GM21786 (cell line): ENCODE measurements around the gene EIF4H.
"Not testable (repeated sequence)": the region's sequence is repeated elsewhere in the genome, so short reads cannot be mapped to it uniquely, and the experiment has no call there.

Experiments used
- ATAC-seq: cut with Tn5 transposase; IDR thresholded peaks from one replicate; pipeline ENCODE4 v1.9.1; 2021; ENCODE audit not compliant: unreplicated experiment

Gene EIF4H

DNA sequence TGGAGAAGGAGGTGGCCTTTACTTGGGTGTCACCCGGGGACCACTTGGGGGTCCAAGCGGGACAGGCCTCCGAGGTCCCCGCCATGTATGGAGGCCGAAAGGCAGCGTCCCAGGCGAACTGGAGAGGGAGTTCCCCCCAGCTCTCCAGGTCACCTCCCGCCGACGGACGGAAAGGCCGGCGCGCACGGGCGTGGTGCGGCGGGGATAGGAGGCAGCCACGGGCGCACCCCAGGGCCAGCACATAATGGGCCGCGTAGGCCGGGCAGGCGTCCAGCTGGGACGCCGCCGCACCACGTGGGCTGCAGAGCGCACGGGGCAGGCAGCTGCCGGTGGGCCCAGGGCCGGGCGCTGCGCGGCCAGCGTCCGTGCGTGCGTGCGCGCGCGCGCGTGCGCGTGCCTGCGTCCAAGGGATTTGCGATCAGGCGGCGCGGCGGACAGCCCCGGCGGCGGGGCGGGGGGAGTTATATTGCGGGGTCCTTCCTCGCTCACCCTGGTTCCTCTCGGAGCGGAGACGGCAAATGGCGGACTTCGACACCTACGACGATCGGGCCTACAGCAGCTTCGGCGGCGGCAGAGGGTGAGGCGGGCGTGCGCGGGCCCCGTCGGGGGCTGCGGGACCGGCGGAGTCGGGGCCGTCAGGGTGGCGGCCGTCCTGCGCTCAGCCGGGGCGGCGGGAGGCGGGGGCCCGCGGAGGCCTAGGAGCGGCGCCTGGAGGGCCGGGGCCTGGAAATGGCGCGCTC, at the start of gene EIF4H:
TSS of gene EIF4H (plus strand) at position 491 of the 740 bp plus-strand sequence. CDS start at position 519, 28 bp downstream.
- ATAC-seq = peak; percentile 79

GRCh38 chr7:74126220-74126880, 47.8 kb upstream of the EIF4H start:
- no peak for ATAC-seq

DNA sequence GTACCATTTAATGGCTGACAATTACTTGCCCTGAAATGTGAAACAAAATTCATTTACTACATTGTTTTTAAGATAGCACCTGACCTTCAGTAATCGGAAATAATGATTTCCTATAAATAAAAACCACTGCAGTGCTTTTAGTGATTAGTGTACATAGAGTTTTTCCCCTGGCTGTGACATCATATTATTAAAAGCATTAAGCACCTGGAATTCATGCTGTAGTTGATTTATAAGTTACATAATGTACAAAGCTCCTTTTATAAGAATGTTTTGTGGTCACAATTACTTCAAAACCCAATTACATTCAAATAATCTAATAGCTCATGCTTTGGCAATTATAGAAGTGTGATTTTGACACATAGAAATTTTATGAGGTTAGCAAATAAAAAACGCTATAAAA, 44.3 kb upstream of the EIF4H start:
- ATAC-seq = no peak

- ATAC-seq = no peak
Measured at GRCh38 chr7:74130518-74130917, 43.6 kb upstream of the EIF4H start.

- ATAC-seq = no peak
Measured at GRCh38 chr7:74134117-74134620, 40.0 kb upstream of the EIF4H start.

GRCh38 chr7:74138334-74138867, 35.8 kb upstream of the EIF4H start:
- ATAC-seq = no peak

DNA sequence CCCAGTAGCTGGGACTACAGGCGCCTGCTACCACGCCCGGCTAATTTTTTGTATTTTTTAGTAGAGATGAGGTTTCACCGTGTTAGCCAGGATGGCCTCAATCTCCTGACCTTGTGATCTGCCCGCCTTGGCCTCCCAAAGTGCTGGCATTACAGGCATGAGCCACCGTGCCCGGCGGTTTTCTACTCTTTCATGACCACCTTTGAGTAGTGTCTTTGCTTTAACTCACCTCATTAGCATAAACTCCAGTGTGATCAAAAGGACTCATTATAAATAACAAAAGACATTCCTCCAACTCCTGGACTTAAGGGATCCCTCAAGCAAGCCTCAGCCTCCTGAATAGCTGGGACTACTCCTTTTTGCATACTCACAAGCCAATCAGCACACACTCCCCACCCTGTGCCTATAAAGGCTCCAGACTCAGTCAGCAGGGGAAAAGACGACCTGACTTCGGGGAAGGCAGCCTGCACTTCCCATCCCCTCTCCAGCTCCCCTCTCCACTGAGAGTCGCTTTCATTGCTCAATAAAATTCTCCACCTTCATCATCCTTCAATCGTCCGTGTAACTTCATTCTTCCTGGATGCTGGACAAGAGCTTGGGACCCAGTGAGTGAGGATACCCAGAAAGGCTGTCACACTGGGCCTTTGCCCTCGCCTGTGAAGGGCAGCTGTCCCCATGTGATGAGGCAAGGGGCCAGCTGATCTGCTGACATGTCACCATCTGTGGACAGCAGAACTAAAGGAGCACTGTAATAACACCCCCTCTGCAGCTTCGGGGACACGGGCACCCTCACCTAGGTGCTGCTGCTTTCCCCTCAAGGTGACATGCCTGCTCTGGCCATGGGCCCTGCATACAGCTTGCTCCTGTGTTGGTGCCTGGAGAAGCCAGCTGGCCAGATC, 35.0 kb upstream of the EIF4H start:
- no peak for ATAC-seq

DNA sequence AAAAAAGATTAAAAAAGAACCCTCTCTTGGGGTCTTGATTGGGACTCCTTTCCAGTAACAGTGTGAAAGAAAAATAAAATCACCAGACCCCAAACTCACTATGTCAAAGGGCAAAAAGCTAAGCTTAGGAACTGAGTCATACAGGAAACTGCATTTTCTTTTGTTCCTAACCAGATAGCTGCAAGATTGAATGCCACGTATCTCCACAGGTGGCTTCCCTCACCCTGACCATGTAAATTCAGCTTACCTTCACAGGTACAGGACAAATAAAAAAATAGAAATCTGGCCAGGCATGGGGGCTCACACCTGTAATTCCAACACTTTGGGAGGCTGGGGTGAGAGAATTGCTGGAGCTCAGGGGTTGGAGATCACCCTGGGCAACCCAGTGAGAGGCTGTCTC, 32.5 kb upstream of the EIF4H start:
- ATAC-seq = no peak

DNA sequence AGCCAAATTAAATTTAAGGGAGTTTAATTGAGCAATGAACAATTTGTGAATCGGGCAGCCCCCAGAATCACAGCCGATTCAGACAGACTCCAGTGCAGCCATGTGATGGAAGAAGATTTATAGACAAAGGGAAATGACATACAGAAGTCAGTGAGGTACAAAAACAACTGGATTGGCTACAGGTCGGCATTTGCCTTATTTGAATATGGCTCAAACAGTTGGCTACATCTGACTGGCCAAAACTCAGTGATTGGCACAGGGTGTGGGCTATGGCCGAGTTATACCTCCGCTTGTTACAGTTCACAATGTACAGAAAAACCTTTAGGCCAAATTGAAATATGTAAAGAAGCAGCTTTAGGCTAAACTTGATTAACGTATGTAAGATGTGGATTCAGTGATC, 30.8 kb upstream of the EIF4H start:
- ATAC-seq = no peak

GRCh38 chr7:74148491-74148890, 25.7 kb upstream of the EIF4H start:
- ATAC-seq = no peak

- ATAC-seq = no peak
Measured at GRCh38 chr7:74149071-74149470, 25.1 kb upstream of the EIF4H start.

DNA sequence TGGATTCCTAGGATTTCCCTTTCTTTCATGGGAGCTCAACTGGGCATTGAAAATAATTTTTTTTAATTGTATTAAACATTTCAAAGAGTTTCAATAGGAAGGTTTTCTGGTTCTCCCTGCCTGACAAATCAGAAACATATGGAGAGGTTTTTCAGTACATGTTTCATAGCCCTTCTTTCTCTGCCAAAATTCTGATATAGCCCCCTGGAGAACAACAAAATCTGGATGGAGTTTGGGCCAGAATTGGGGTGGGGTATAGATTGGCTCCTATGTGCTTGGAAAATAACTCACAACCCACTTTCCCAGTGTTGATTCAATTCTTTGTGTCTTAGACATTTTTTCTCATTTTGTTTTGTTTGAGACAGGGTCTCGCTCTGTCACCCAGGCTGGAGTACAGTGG, 24.6 kb upstream of the EIF4H start:
- no peak for ATAC-seq

- no peak for ATAC-seq
Measured at GRCh38 chr7:74153736-74154135, 20.4 kb upstream of the EIF4H start.

- no peak for ATAC-seq
Measured at GRCh38 chr7:74155810-74156395, 18.3 kb upstream of the EIF4H start.

- ATAC-seq = no peak
Measured at GRCh38 chr7:74157605-74158004, 16.6 kb upstream of the EIF4H start.

GRCh38 chr7:74164985-74165456, 9.1 kb upstream of the EIF4H start:
- no peak for ATAC-seq

DNA sequence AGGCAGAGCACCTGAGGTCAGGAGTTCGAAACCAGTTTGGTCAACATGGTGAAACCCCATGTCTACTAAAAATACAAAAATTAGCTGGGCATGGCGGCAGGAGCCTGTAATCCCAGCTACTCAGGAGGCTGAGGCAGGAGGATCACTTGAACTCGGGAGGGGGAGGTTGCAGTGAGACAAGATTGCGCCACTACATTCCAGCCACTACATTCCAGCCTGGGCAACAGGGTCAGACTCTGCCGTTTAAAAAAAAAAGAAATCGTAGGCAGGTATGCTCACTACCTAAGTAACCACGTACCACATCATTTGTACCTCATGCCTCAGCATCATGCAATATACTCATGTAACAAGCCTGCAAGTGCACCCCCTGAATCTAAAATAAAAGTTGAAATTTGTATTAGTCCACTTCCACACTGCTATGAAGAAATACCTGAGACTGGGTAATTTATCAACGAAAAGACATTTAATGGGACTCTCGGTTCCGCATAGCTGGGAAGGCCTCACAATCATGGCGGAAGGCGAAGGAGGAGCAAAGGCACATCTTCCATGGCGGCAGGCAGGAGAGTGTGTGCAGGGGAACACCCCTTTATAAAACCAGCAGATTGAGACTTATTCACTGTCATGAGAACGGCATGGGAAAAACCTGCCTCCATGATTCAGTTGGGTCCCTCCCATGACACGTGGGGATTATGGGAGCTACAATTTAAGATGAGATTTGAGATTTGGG, 8.1 kb upstream of the EIF4H start:
- ATAC-seq = no peak

- not testable (repeated sequence) for ATAC-seq
Measured at GRCh38 chr7:74167324-74167723, 6.8 kb upstream of the EIF4H start.

DNA sequence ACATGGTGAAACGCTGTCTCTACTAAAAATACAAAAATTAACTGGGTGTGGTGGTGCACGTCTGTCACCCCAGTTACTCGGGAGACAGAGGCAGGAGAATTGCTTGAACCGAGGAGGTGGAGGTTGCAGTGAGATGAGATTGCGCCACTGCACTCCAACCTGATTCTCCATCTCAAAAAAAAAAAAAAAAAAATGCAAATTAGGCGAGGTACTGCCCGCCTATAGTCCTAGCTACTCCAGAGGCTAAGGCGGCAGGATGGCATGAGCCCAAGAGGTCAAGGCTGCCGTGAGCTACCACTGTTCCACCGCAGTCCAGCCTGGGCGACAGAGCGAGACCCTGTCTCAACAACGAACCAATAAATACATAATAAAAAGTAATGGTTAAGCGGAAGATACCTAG, 1.1 kb upstream of the EIF4H start:
- no peak for ATAC-seq

- no peak for ATAC-seq
Measured at GRCh38 chr7:74173491-74173865, 678 bp upstream of the EIF4H start.
